H9 (cell line): ENCODE measurements around the gene TAS2R42. TPM values are rescaled to one million over a fixed set of nuclear protein-coding genes. Genes with fewer than 3 reads are reported as not detected.

ENCODE experiments used
- DNase-seq: peaks from one replicate; pipeline ENCODE4 v3.0.0-alpha.2; 2017
- H2AFZ ChIP-seq: one replicate; pipeline ENCODE4 v1.6.1; 2013; ENCODE audit warnings: mild to moderate bottlenecking, low read length, control low read depth, moderate library complexity
- H2AK5ac ChIP-seq: 2 replicates; pipeline ENCODE4 v1.6.1; 2013; ENCODE audit warnings: low read length, control low read depth, mixed read lengths; ENCODE audit not compliant: insufficient read length
- H2BK120ac ChIP-seq: one replicate; pipeline ENCODE4 v1.6.1; 2013; ENCODE audit warnings: low read depth, mild to moderate bottlenecking, low read length, control low read depth, inconsistent platforms; ENCODE audit not compliant: poor library complexity, severe bottlenecking
- H2BK12ac ChIP-seq: 2 replicates; pipeline ENCODE4 v1.6.1; 2013; ENCODE audit warnings: low read length, control low read depth, mixed read lengths, low read depth; ENCODE audit not compliant: insufficient read length
- H2BK15ac ChIP-seq: 2 replicates; pipeline ENCODE4 v1.6.1; 2013; ENCODE audit warnings: low read depth, low read length, control low read depth
- H2BK20ac ChIP-seq: one replicate; pipeline ENCODE4 v1.6.1; 2013; ENCODE audit warnings: low read depth, mild to moderate bottlenecking, low read length, control low read depth, inconsistent platforms; ENCODE audit not compliant: poor library complexity, severe bottlenecking
- H2BK5ac ChIP-seq: 2 replicates; pipeline ENCODE4 v1.6.1; 2013; ENCODE audit warnings: low read length, control low read depth, mixed read lengths; ENCODE audit not compliant: insufficient read length
- H3K14ac ChIP-seq: 2 replicates; pipeline ENCODE4 v1.6.1; 2013; ENCODE audit warnings: low read length, control low read depth; ENCODE audit not compliant: insufficient read depth
- H3K18ac ChIP-seq: 2 replicates; pipeline ENCODE4 v1.6.1; 2013; ENCODE audit warnings: low read depth, mild to moderate bottlenecking, mixed read lengths, low read length, control low read depth; ENCODE audit not compliant: insufficient read length
- H3K23ac ChIP-seq: 2 replicates; pipeline ENCODE4 v1.6.1; 2013; ENCODE audit warnings: low read length, control low read depth, mixed read lengths, low read depth; ENCODE audit not compliant: insufficient read length
- H3K23me2 ChIP-seq: 2 replicates; pipeline ENCODE4 v1.6.1; 2013; ENCODE audit warnings: low read depth, mild to moderate bottlenecking, mixed read lengths, low read length, control low read depth; ENCODE audit not compliant: insufficient read length, poor library complexity, severe bottlenecking
- H3K27ac ChIP-seq: 2 replicates; pipeline ENCODE4 v1.5.1; 2013; ENCODE audit warnings: low read length, control low read depth, mixed read lengths, low read depth; ENCODE audit not compliant: insufficient read length
- H3K27me3 ChIP-seq: 2 replicates; pipeline ENCODE4 v1.6.1; 2013; ENCODE audit warnings: low read length, control low read depth, inconsistent platforms; ENCODE audit not compliant: insufficient read depth
- H3K4ac ChIP-seq: 2 replicates; pipeline ENCODE4 v1.6.1; 2013; ENCODE audit warnings: low read depth, mild to moderate bottlenecking, control low read depth, inconsistent platforms, low read length, moderate library complexity
- H3K4me1 ChIP-seq: 2 replicates; pipeline ENCODE4 v1.6.1; 2013; ENCODE audit warnings: low read length, control low read depth, inconsistent platforms; ENCODE audit not compliant: insufficient read depth
- H3K4me2 ChIP-seq: 2 replicates; pipeline ENCODE4 v1.6.1; 2013; ENCODE audit warnings: low read length, control low read depth, mixed read lengths; ENCODE audit not compliant: insufficient read length, insufficient read depth
- H3K56ac ChIP-seq: 2 replicates; pipeline ENCODE4 v1.6.1; 2013; ENCODE audit warnings: low read depth, mild to moderate bottlenecking, mixed read lengths, low read length, control low read depth; ENCODE audit not compliant: insufficient read length
- H3K79me1 ChIP-seq: 2 replicates; pipeline ENCODE4 v1.6.1; 2013; ENCODE audit warnings: low read depth, mild to moderate bottlenecking, moderate library complexity, low read length, control low read depth, inconsistent platforms; ENCODE audit not compliant: insufficient read depth, poor library complexity, severe bottlenecking
- H3K79me2 ChIP-seq: 2 replicates; pipeline ENCODE4 v1.6.1; 2013; ENCODE audit warnings: low read length, control low read depth, inconsistent platforms; ENCODE audit not compliant: insufficient read depth
- H3K9ac ChIP-seq: 2 replicates; pipeline ENCODE4 v1.6.1; 2013; ENCODE audit warnings: low read length, control low read depth, mixed read lengths; ENCODE audit not compliant: insufficient read length; ENCODE audit errors: extremely low read depth
- H3K9me3 ChIP-seq: one replicate; pipeline ENCODE4 v1.6.1; 2013; ENCODE audit warnings: low read depth, low read length, inconsistent platforms; ENCODE audit not compliant: control insufficient read depth
- H3T11ph ChIP-seq: one replicate; pipeline ENCODE4 v1.6.1; 2013; ENCODE audit warnings: mild to moderate bottlenecking, low read length, control low read depth, inconsistent platforms
- H4K20me1 ChIP-seq: one replicate; pipeline ENCODE4 v1.6.1; 2013; ENCODE audit not compliant: control insufficient read depth, insufficient read length, insufficient read depth
- H4K5ac ChIP-seq: 2 replicates; pipeline ENCODE4 v1.6.1; 2013; ENCODE audit warnings: low read depth, mild to moderate bottlenecking, mixed read lengths, low read length, control low read depth; ENCODE audit not compliant: insufficient read length
- H4K8ac ChIP-seq: replicated peaks from 2 replicates; pipeline ENCODE4 v1.6.1; 2013; ENCODE audit warnings: low read length, control low read depth, mixed read lengths, low read depth; ENCODE audit not compliant: insufficient read length
- H4K91ac ChIP-seq: 2 replicates; pipeline ENCODE4 v1.6.1; 2013; ENCODE audit warnings: low read depth, mild to moderate bottlenecking, moderate library complexity, mixed read lengths, low read length, control low read depth; ENCODE audit not compliant: insufficient read length
- H3K27ac Mint-ChIP-seq, 3 experiments: 2 replicates in 2 of 3; 3 replicates in 1 of 3; pipeline ENCODE4 v1.8.0; 2020 to 2021; ENCODE audit warnings: mixed read lengths in 3 of 3, mild to moderate bottlenecking in 1 of 3, moderate library complexity in 1 of 3
- H3K27me3 Mint-ChIP-seq: 2 replicates; pipeline ENCODE4 v1.8.0; 2021; ENCODE audit warnings: low read depth, mild to moderate bottlenecking, moderate library complexity, mixed read lengths
- H3K36me3 Mint-ChIP-seq, 3 experiments: 2 replicates in 2 of 3; 3 replicates in 1 of 3; pipeline ENCODE4 v1.8.0; 2020 to 2021; ENCODE audit warnings: low read depth in 3 of 3, mixed read lengths in 3 of 3; ENCODE audit not compliant: insufficient read depth in 1 of 3
- H3K4me1 Mint-ChIP-seq, 2 experiments: 2 replicates each; pipeline ENCODE4 v1.8.0; 2020; ENCODE audit warnings: mixed read lengths in 2 of 2
- H3K4me3 Mint-ChIP-seq, 2 experiments: 2 replicates in 1 of 2; 3 replicates in 1 of 2; pipeline ENCODE4 v1.8.0; 2020 to 2021; ENCODE audit warnings: mild to moderate bottlenecking in 2 of 2, mixed read lengths in 2 of 2, moderate library complexity in 1 of 2
- H3K9me3 Mint-ChIP-seq, 2 experiments: 2 replicates in 1 of 2; 3 replicates in 1 of 2; pipeline ENCODE4 v1.8.0; 2020; ENCODE audit warnings: mild to moderate bottlenecking in 2 of 2, mixed read lengths in 2 of 2, moderate library complexity in 1 of 2
- CTCF ChIP-seq: fragments of 200-600 bp; sonication (generic); conservative IDR thresholded peaks from 3 replicates; pipeline ENCODE4 v1.8.0; 2021; ENCODE audit warnings: antibody characterized with exemption, mild to moderate bottlenecking
- WGBS: extraction: QIAGEN DNeasy Blood & Tissue Kit; methylation state at CpG from one replicate; pipeline ENCODE4 v1.1.7; 2013; ENCODE audit warnings: missing lambda C conversion rate, low lambda C conversion rate, mixed read lengths; ENCODE audit not compliant: insufficient read length; ENCODE audit errors: extremely low coverage; 5-methylcytosine and 5-hydroxymethylcytosine counted together
- total RNA-seq: library from RNA; stranded (reverse); gene quantifications from 2 replicates; pipeline ENCODE4 v1.2.1, GENCODE V29; 2021

The TAS2R42 gene
- total RNA-seq, 1 experiment from 2014 or later, result not detected

- TF ChIP-seq CTCF, result peak; percentile 85
- no peak overlapping the region for H2BK20ac ChIP-seq
- no peak overlapping the region for H4K91ac ChIP-seq
- no peak overlapping the region for H2BK5ac ChIP-seq
- Mint-ChIP-seq H3K4me1 (0 out of 4 replicates have a peak, but pooled peaks cover 0 to 2% of the 10 kb centered on the region in 2 experiments), H3K4me3 (no peak overlapping the region), H3K27ac (no peak overlapping the region), H3K27me3 (no peaks in the 10 kb centered on the region), H3K36me3 (no peaks in the 10 kb centered on the region), H3K9me3 (no peaks in the 10 kb centered on the region)
- H2BK120ac ChIP-seq, result no peak overlapping the region
- no peak overlapping the region for H3K56ac ChIP-seq
- H3K9me3 ChIP-seq, result no peaks in the 10 kb centered on the region
- no peaks in the 10 kb centered on the region for H3K23me2 ChIP-seq
- H3T11ph ChIP-seq, result no peak overlapping the region
- H3K27me3 ChIP-seq, result no peaks in the 10 kb centered on the region
- H3K23ac ChIP-seq, result no peak overlapping the region
- no peak overlapping the region for H4K5ac ChIP-seq
- H3K9ac ChIP-seq, result no peak overlapping the region
- H4K20me1 ChIP-seq, result no peaks in the 10 kb centered on the region
- H2AK5ac ChIP-seq, result no peak overlapping the region
- H3K4me2 ChIP-seq, result no peak overlapping the region
- no peaks in the 10 kb centered on the region for H3K79me2 ChIP-seq
- H3K4ac ChIP-seq, result no peak overlapping the region
- H2AFZ ChIP-seq, result no peak overlapping the region
- H4K8ac ChIP-seq, result no peak overlapping the region
- H2BK12ac ChIP-seq, result no peak overlapping the region
- no peaks in the 10 kb centered on the region for H3K4me1 ChIP-seq
- H3K27ac ChIP-seq, result no peak overlapping the region
- no peaks in the 10 kb centered on the region for H3K79me1 ChIP-seq
- WGBS, result no CpG with 5 or more reads among the region's 5 CpGs
- H3K14ac ChIP-seq, result no peak overlapping the region
- DNase-seq, result peak; percentile 79
- no peak overlapping the region for H2BK15ac ChIP-seq
- H3K18ac ChIP-seq, result no peak overlapping the region
These were observed 41.7 kb upstream of the TAS2R42 start for GRCh38 chr12:11228296-11228879.
